GM21390 (cell line): ENCODE measurements around the gene RAF1.

Source experiments
- ATAC-seq: cut with Tn5 transposase; IDR thresholded peaks from one replicate; pipeline ENCODE4 v1.9.1; 2021; ENCODE audit not compliant: unreplicated experiment

RAF1 gene

DNA sequence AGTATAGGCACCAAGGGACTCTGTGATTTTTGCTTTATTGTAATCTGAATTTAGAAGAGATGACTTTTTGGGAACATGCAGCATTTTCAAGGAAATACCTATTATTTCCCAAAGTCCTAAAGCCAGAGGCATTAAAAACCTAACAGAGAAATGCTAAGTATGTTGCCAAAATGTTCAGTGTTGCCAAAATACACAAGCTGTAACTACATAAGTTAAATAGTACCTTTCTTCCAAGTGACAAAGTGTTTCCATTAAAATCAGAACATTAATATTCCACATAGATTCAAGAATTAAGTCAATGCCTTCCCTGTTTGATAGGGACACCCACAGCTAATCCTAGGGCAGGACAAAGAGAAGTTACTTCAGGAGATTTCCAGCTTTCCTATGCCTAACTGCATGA lies 65.0 kb downstream of the RAF1 start:
- no peak for ATAC-seq

GRCh38 chr3:12593473-12593872 lies 70.4 kb downstream of the RAF1 start:
- no peak for ATAC-seq

DNA sequence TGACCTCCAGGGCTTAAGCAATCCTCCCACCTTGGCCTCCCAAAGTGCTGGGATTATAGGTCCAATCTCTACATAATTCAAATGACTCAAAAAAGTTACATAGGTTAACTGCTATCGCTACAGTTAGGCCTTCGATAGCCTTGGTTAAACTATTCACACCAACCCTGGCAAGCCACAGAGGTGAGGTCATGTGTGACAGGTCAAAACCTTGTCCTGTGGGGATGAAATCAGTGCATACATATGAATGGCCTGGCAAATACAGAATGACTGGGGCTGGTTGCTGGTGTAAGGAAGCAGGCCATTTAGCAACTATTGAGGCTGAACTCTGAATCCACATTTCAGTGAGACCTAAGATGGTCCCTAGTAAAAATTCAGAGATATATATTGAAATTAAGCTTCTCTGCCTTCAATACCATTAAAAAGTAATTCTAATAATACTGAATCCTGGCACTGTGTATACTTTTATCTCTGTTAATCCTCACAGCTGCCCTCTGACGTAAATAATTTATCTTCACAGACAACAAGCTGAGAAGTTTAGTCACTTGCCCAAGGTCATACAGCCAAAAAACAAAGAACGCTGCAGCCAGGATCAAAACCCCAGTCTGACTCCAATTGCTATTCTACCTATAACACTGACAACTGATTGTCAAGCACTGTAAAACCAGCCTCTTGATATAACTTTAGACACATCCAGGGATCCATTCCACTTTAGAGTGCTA lies 71.8 kb downstream of the RAF1 start:
- no peak for ATAC-seq

DNA sequence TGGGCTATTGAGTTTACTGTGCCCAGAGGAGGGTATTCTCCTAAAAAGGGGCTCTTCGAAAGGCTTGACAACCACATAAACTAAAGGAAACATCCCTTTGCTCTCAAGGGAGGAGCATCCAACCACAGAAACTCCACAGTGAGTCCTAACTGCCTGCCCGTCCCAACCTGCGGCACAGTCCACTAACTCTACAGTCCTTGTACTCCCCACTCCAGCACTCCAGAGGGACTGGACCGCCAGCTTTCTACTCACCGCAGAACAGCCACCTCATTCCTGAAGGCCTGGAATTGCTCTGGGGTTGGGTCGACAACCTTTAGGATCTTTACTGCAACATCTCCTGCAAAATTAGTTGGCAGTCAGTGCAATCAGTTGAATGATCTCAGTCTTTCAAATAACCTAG lies 72.5 kb downstream of the RAF1 start:
- ATAC-seq, result no peak

DNA sequence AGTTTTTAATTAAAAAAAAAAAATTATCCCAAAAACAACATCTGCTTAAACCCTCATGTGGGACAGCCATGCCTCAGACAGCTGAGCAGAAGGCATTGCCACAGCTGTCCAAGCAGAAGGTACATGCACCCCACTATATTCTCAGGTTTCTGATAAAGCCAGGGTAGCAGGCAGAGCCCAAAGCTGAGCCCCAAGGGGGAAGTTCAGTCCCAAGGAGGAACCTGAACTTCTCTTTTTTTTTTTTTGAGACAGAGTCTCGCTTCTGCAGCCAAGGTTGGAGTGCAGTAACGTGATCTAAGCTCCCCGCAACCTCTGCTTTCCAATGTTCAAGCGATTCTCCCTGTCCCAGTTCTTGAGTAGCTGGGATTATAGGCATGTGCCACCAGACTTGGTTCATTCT lies 73.8 kb downstream of the RAF1 start:
- no peak for ATAC-seq

DNA sequence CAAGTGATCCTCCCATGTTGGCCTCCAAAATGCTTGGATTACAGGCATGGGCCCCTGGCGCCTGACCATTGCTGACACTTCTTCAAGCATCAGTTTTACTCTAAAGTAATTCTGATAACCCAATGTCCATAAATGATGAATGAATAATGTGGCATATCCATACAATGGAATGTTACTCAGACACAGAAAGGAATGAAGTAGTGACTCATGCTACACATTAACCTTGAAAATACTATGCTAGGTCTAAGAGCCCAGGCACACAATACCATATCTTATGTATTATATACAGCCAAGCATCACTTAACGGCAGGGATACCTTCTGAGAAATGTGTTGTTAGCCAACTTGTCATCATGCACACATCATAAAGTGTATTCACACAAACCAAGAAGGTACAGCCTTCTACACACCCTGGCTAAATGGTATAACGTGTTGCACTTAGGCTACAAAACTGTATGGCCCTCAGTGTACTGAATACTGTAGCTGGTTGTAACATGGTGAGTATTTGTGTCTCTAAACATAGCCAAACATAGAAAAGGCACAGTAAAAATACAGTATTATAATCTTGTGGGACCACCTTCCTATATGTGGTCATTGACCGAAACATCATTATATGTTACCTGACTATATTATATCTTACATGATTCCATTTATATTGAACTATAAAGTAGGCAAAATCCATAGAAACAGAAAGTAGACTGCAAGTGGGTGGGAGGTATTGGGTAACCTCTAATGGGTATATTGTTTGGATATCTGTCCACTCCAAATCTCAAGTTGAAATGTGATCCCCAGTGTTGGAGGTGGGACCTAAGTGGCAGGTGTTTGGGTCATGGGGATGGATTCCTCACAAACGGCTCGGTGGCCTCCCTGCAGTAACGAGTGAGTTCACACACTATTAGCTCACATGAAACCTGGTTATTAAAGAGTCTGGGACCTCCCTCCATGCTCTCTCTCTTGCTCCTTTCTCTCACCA lies 75.6 kb downstream of the RAF1 start:
- ATAC-seq, result no peak

DNA sequence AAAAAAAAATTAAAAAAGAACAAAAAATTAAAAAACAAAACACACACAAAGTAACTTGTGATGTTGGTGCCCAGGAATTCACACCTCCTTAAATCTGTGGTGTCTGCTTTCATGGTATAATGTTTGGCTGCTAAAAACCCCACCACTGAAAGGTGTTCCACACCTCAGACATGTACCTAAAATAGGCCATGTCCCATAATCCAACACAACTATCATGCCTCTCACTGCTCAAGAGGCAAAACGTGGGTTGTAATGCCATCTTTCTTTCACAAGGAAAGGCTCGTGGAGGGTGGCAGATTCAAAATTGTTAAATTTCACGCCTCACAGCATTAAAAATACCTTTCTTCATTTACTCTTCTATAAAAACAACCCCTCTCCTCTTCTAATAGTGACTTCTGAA lies 77.5 kb downstream of the RAF1 start:
- ATAC-seq, result no peak

GRCh38 chr3:12585970-12586369 lies 77.9 kb downstream of the RAF1 start:
- ATAC-seq, result no peak

DNA sequence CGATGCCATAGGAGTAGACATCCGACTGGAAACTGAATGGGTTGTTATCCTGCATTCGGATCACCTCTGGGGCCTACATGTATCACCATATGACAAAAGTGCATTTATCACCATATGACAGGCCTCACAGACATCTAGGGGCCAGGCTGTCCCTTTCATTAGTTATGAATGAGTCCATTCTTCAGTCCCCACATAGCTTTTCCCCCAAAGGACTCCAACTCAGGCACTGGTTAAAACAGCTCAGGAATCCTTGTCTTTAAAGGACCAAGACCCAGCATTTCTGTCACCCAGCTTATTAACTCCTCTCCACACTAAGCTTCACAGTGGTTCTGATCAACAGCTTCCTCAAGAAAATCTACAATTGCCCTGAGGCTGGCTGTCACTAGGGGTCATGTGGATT lies 78.7 kb downstream of the RAF1 start:
- ATAC-seq, result no peak

DNA sequence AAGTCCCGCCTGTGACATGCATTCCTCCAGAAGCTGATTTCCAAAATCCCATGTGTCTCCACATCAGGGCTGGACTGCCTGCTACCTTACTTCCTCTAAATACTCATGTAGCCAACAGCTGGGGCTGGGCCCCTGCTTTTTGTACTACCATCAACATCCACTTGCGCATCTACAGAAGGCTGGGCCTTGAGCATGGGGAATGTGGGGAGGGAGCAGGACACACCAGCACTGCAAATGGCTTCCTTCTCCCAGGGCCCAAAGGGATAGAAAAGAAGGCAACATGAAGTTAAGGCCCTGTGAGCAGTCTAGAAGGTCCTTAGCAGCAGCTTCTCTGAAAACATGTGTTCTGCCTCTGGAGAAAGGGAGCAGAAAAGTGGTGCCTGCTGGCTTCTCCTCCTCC lies 79.8 kb downstream of the RAF1 start:
- no peak for ATAC-seq

DNA sequence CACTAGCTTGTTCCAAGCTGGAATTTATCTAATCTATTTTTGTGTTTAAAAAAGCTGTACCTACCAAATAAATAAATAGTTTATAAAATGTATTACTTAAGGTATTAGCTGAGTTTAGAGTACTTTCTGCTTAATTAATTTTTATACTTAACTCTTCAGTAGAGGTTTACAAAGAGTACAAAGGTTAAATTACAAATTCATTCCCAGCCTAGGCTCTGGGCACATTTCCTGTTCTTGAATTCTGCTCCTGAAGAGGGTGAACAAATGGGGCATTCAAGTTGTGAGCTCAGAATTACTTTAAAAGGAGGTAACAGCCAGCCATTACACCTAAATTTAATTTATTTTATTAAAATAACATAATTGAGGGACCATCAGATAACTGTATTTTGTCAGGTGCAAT lies 80.6 kb downstream of the RAF1 start:
- ATAC-seq, result no peak

GRCh38 chr3:12582730-12583129 lies 81.2 kb downstream of the RAF1 start:
- ATAC-seq, result no peak

DNA sequence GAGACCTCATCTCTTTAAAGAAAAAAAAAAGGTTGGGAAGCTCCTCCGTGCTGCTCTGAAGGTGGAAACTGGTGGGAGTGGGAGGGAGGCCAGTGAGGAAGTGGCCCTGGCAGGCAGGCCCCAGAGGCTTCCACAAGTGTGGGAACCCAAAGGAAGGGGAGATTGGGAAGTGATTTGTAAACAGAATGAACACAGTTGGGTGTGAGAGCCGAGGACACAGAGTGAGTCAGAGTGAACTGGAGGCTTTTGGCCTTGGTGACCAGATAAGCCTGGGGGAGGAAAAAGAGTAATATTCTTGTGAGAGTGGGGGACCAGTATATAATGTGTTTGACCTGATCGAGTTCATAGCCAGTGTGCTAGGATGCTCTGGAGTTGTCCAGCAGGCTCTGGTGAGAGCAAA lies 84.0 kb downstream of the RAF1 start:
- ATAC-seq, result no peak

DNA sequence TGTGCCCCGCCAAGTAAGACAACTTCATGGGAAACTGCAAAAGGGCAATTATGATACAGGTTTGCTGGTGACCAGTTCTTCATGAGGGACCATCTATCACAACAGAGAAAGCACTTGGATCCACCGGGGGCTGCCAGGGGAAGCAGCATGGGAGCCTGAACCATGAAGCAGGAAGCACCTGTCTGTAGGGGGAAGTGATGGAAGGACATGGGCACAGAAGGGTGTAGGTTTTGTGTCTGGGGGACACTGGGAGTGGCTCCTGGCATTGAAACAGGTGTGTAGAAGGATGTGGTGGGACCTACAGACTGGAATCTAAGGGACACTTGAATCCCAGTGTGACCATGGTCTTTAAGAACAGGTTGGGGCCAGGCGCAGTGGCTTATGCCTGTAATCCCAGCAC lies 84.5 kb downstream of the RAF1 start:
- no peak for ATAC-seq

DNA sequence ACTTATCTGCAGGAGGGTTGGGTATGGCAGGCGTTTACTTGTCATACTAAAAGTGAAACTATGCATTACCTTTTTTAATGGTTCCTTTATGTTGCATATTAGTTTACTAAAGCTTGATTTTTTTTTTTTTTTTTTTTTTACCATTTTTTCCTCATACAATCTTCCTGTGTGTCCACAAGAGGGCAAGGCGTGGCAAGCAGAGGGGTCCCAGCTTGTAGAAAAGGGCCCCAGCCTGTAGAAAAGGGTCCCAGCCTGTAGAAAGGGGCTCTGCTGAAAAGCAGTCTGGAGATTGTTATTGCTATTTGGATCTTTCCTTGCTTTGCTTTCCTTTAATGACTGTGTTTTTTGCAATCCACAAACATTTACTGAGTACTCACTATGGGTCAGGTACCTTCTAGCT lies 85.2 kb downstream of the RAF1 start:
- ATAC-seq, result no peak

- no peak for ATAC-seq
These were observed 86.5 kb downstream of the RAF1 start for GRCh38 chr3:12577379-12577778.

- ATAC-seq, result no peak
These were observed 89.3 kb downstream of the RAF1 start for GRCh38 chr3:12574661-12575060.

DNA sequence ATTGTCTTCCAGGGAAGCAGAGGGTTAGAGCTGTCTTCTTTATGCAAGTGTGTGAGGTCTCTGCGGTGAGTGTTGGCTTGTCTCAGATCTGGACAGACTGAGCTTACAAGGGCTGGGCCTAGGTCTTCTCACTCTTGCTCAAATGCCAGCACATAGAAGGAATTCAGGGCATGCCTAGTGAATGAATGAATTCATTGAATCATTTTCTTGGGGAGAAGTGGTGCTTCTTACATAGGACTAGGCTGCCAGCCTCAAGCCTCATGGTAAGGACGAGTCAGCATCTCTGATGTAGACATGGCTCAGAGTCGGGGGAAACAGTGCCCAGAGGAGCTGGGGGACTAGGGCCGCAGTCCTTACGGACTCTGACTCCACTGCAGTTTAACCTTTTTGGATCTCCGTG lies 89.8 kb downstream of the RAF1 start:
- ATAC-seq, result no peak

DNA sequence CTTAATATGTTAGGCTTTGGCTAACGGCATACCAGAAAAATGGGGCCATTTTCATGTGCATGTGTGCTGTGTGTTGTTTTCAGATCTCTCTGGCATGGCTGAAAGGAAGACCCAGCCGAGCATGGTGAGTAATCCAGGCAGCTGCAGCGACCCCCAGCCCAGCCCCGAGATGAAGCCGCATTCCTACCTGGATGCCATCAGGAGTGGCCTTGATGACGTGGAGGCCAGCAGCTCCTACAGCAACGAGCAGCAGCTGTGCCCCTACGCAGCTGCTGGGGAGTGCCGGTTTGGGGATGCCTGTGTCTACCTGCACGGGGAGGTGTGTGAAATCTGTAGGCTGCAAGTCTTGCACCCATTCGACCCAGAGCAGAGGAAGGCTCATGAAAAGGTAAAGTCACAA lies 91.9 kb downstream of the RAF1 start:
- ATAC-seq, result no peak

DNA sequence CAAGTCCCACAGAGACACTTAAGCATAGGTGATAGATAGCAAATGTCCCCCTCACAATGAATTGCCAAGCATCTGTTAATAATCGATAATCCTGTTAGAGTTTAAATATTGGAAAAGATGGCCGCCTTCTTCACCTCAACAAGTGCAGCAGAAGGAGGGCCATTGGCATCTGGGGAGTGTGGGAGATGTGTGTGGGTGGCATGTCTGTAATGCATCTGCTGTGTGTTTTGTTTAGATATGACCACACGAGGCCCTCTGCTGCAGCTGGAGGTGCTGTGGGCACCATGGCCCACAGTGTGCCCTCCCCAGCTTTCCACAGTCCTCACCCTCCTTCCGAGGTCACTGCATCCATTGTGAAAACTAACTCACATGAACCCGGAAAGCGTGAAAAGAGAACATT lies 94.1 kb downstream of the RAF1 start:
- no peak for ATAC-seq

- ATAC-seq, result no peak
These were observed 95.2 kb downstream of the RAF1 start for GRCh38 chr3:12568747-12569146.

DNA sequence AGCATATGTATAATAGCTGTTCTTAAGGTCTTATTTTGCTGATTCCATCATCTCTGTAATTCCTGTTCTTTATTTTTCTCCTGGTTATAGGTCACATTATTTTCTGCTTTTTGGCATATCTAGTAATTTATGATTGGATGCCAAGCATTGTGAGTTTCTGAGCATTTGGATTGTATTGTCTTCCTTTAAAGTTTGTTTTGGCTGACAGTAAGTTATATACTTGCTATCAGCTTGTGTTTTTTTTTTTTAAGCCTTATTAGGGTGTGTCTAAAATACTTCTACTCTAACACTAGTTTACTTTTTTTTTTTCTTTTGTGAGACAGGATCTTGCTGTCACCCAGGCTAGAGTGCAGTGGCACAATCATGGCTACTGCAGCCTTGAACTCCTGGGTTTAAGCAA lies 96.9 kb downstream of the RAF1 start:
- ATAC-seq, result no peak
